ENCODE measurements around the gene MACROD2. TPM values are rescaled to one million over a fixed set of nuclear protein-coding genes. Genes with fewer than 3 reads are reported as not detected.

The MACROD2 gene
- total and polyA plus RNA-seq, 9 donors, result 3.7 to 25.5 (median 7.8) TPM

DNA sequence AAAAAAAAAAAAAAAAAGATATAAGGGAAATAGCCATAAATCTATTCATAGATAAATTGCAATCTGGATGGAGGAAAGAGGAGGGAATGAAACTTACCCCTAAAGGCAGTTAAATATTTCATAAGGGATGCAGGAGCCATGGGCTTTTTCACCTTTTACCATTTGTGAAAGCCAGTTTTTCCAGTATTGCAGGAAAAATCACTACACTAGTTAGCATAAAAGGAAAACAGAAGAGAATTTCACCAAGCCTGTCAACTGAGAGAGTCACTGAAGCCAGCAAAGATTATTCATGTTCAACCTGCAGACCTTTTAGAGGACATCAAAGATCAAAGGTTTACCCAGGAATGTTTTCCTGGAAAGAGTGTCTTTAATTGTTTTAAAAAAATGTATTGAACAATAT is 1608.2 kb downstream of the MACROD2 start:
- Histone ChIP-seq H3K36me3 (no peaks in the 10 kb centered on the region), H3K4me1 (ENCODE audit: insufficient read depth) (no peaks in the 10 kb centered on the region), H3K27ac (no peak overlapping the region), H3K27me3 (no peaks in the 10 kb centered on the region), H3K9me3 (no peaks in the 10 kb centered on the region), H3K4me3 (no peak overlapping the region)
- intact Hi-C loops (cut with DNase I), result no loop called here
- no peak for DNase-seq
- TF ChIP-seq, protein P1, sequence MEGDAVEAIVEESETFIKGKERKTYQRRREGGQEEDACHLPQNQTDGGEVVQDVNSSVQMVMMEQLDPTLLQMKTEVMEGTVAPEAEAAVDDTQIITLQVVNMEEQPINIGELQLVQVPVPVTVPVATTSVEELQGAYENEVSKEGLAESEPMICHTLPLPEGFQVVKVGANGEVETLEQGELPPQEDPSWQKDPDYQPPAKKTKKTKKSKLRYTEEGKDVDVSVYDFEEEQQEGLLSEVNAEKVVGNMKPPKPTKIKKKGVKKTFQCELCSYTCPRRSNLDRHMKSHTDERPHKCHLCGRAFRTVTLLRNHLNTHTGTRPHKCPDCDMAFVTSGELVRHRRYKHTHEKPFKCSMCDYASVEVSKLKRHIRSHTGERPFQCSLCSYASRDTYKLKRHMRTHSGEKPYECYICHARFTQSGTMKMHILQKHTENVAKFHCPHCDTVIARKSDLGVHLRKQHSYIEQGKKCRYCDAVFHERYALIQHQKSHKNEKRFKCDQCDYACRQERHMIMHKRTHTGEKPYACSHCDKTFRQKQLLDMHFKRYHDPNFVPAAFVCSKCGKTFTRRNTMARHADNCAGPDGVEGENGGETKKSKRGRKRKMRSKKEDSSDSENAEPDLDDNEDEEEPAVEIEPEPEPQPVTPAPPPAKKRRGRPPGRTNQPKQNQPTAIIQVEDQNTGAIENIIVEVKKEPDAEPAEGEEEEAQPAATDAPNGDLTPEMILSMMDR (IDR thresholded peaks at IDR 0.05), result no peak
- TF ChIP-seq EP300 (IDR thresholded peaks at IDR 0.05) (no peak), POLR2A (IDR thresholded peaks at IDR 0.05) (no peak)

DNA sequence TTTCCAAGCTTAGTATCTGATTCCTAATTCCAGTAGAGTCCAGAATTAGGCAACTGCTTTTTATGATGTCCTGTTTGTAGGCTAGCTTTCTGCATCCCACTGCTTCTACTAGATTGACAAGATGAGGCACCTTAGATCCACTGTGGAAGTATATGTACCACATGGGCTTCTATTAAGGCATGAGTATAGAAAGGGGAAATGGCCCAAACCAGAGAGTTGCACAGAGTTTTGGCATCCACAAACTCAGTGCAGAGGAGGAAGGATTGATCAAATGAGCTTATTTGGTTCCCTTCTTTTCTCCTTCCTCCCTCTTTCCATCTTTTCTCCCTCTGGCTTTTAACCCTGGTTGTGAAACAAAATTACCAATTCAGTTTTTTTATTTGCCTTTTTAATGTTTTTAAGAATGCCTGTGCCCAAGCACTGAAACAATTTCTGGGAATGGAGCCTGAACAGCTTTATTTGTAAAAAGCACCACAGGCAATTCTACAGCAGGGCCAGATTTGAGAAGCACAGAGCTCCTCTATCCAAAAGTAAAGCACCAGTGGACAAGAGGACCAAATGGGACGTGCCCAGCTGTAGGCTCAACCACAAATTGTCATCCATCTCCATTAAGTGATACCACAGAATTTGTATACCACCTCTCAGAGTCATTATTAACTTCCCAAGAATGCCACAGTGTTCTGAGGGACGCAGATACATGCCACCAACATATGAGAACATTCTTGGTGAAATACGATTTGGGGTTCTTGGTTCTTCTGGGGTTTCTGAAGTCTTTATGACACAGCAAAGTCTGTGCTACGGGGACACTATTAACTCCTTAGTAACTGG is 1608.9 kb downstream of the MACROD2 start:
- TF ChIP-seq EP300 (IDR thresholded peaks at IDR 0.05) (no peak), POLR2A (IDR thresholded peaks at IDR 0.05) (no peak)
- TF ChIP-seq, protein P1 (IDR thresholded peaks at IDR 0.05), result no peak
- DNase-seq, result no peak
- H3K27me3 ChIP-seq, result no peaks in the 10 kb centered on the region
- no peak overlapping the region for H3K4me3 ChIP-seq
- no peak overlapping the region for H3K27ac ChIP-seq
- WGBS, 3 donors, result 69 to 81% (median 76%) methylated on average over 4 of the region's 4 CpGs
- no peaks in the 10 kb centered on the region for H3K4me1 ChIP-seq (ENCODE audit: insufficient read depth)
- no peaks in the 10 kb centered on the region for H3K9me3 ChIP-seq
- intact Hi-C loops (cut with DNase I), result no loop called here
- no peaks in the 10 kb centered on the region for H3K36me3 ChIP-seq

DNA sequence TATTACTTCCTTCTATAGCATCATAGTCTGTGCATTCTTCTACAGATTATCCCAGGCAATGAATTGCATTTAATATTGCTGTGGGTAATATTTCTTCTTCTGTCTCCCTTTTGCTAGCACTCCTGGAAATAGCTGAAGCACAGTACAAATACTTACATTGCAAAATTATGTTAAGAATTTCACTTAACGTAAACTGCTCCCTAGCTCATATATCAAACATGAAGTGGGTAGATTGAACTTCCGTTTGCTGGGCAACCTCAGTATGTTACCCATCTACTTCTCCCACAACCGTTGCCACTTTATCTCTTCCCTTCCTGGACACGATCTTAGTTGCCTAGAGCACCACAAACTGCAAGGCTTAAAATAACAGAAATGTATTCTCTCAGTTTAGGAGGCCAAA is 1614.6 kb downstream of the MACROD2 start:
- Histone ChIP-seq H3K4me3 (no peak overlapping the region), H3K36me3 (no peaks in the 10 kb centered on the region), H3K27ac (no peak overlapping the region), H3K27me3 (no peaks in the 10 kb centered on the region), H3K4me1 (ENCODE audit: insufficient read depth) (no peaks in the 10 kb centered on the region), H3K9me3 (no peaks in the 10 kb centered on the region)
- WGBS, 3 donors, result 54 to 61% (median 57%) methylated on average over 4 of the region's 4 CpGs
- TF ChIP-seq, protein P1 (IDR thresholded peaks at IDR 0.05), result no peak
- no peak for TF ChIP-seq EP300 (IDR thresholded peaks at IDR 0.05)
- no peak for TF ChIP-seq POLR2A (IDR thresholded peaks at IDR 0.05)
- no peak for DNase-seq
- intact Hi-C loops (cut with DNase I), result no loop called here

DNA sequence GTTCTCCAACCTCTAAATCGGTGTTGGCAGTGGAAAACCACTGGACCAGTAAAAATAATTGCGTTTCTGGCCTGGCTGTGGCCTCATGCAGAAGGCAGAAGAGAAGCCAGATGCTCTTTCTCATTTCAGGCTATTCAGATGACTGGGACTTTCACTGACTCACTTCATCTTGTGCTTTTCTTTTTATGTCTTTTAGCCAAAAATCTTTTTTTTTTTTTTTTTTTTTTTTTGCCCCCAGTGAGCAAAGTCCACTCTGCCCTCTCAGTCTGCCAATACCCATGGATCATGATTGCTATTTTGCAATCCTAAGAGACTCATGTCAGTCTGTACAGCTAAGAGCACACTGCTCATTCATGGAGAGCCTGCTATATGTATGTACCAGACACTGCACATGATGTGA is 1615.5 kb downstream of the MACROD2 start:
- no peak for TF ChIP-seq EP300 (IDR thresholded peaks at IDR 0.05)
- no peak for TF ChIP-seq POLR2A (IDR thresholded peaks at IDR 0.05)
- TF ChIP-seq, protein P1 (IDR thresholded peaks at IDR 0.05), result no peak

More for the DNA sequence above, 1615.5 kb downstream of the MACROD2 start:
- H3K4me1 ChIP-seq (ENCODE audit: insufficient read depth), result no peaks in the 10 kb centered on the region
- H3K9me3 ChIP-seq, result no peaks in the 10 kb centered on the region
- intact Hi-C loops (cut with DNase I), result no loop called here
- no peak overlapping the region for H3K27ac ChIP-seq
- no peak for DNase-seq
- H3K36me3 ChIP-seq, result no peaks in the 10 kb centered on the region
- H3K4me3 ChIP-seq, result no peak overlapping the region
- whole genome bisulfite sequencing, 3 donors, result 79 to 90% (median 89%) methylated on average over 2 of the region's 2 CpGs
- no peaks in the 10 kb centered on the region for H3K27me3 ChIP-seq

Data from ovary (tissue), 9 donors.